GM23338 (cell line): ENCODE measurements around the gene TBCD.

Experiments
- CTCF ChIP-seq, 2 experiments: fragments of 200-600 bp in 1 of 2; sonication (generic) in 1 of 2; conservative IDR thresholded peaks; 2 replicates each; pipeline versions ENCODE4 v1.5.1 to v1.6.1; 2016 to 2017; ENCODE audit warnings: antibody characterized with exemption in 2 of 2, low read depth in 2 of 2, mild to moderate bottlenecking in 2 of 2, moderate library complexity in 1 of 2
- POLR2AphosphoS5 ChIP-seq: IDR thresholded peaks from 2 replicates; pipeline ENCODE4 v1.6.1; 2016; ENCODE audit warnings: antibody characterized with exemption, low read depth

GRCh38 chr17:82947051-82947991, 195.5 kb downstream of the TBCD start:
- no peak for TF ChIP-seq CTCF (conservative IDR thresholded peaks at IDR 0.05; ENCODE audit: low read depth in 2 of 2)
- TF ChIP-seq POLR2AphosphoS5: no peak
